Thoracic aorta (tissue), 2 donors: ENCODE results near the gene PML. TPM values are rescaled to one million over a fixed set of nuclear protein-coding genes. Genes with fewer than 3 reads are reported as not detected.

ENCODE experiments used
- ATAC-seq: fragments of 150-250 bp; one replicate; pipeline ENCODE4 v1.8.0; 2017; ENCODE audit warnings: low read depth; ENCODE audit not compliant: insufficient number of reproducible peaks, low FRiP score
- DNase-seq: peaks from one replicate; pipeline ENCODE4 v3.0.0-alpha.2; 2020; ENCODE audit warnings: low spot score
- H3K27ac ChIP-seq, 2 donors: fragments of 200-600 bp; sonication (generic); 1 replicate in 1 of 2; 2 replicates in 1 of 2; pipeline ENCODE4 v1.5.1; 2016; ENCODE audit warnings: mild to moderate bottlenecking in 2 of 2, moderate library complexity in 2 of 2
- H3K27me3 ChIP-seq: fragments of 200-600 bp; sonication (generic); replicated peaks from 2 replicates; pipeline ENCODE4 v1.6.0; 2016; ENCODE audit warnings: mild to moderate bottlenecking; ENCODE audit not compliant: insufficient read depth
- H3K36me3 ChIP-seq: fragments of 200-600 bp; sonication (generic); one replicate; pipeline ENCODE4 v1.5.1; 2016
- H3K4me1 ChIP-seq, 2 donors: fragments of 200-600 bp; sonication (generic); 1 replicate in 1 of 2; 2 replicates in 1 of 2; pipeline versions ENCODE4 v1.5.1 to v1.6.0; 2016; ENCODE audit warnings: low read depth in 2 of 2, mild to moderate bottlenecking in 1 of 2; ENCODE audit not compliant: control insufficient read depth in 1 of 2
- H3K4me3 ChIP-seq: fragments of 200-600 bp; sonication (generic); 2 replicates; pipeline ENCODE4 v1.5.1; 2016; ENCODE audit warnings: mild to moderate bottlenecking
- H3K9me3 ChIP-seq: fragments of 200-600 bp; sonication (generic); 2 replicates; pipeline ENCODE4 v1.5.1; 2016
- CTCF ChIP-seq: fragments of 200-600 bp; sonication (generic); IDR thresholded peaks from one replicate; pipeline ENCODE4 v1.5.1; 2019; ENCODE audit warnings: antibody characterized with exemption
- total RNA-seq, 2 donors: library from RNA; depleted of rRNA; stranded (reverse); fragments of >200 nt; gene quantifications; one replicate each; pipeline versions ENCODE4 v1.1.0 to v1.2.3, GENCODE V29; 2016

Gene PML
- total RNA-seq, 2 donors from 2014 or later, result 77.2 to 138 TPM

DNA sequence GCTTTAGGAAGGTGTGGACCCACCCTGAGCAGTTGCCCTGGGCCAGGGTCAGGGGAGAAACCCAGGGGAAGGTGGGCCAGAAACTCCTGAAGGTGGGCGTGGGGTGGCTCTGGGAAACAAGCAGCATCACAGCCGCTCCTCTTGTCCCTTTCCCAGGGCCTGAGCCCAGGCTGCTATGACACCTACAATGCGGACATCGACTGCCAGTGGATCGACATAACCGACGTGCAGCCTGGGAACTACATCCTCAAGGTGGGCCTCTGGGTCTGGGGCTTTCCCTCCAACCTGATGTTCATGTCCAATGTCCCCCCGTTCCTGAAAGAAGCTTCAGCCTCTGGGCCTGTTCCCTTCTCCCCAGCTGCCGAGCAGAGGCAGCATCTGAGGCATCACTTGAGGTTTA lies 46.9 kb upstream of the PML start:
- Histone ChIP-seq H3K9me3 (no peaks in the 10 kb centered on the region), H3K4me1 (peaks cover 34 to 56% of the 10 kb centered on the region in 2 donors), H3K4me3 (no peak overlapping the region), H3K27ac (peak overlapping the region; percentile 50 to 93), H3K36me3 (peaks cover 46% of the 10 kb centered on the region), H3K27me3 (no peaks in the 10 kb centered on the region)
- TF ChIP-seq CTCF, result no peak
- no peak for DNase-seq
- ATAC-seq, result no peak

DNA sequence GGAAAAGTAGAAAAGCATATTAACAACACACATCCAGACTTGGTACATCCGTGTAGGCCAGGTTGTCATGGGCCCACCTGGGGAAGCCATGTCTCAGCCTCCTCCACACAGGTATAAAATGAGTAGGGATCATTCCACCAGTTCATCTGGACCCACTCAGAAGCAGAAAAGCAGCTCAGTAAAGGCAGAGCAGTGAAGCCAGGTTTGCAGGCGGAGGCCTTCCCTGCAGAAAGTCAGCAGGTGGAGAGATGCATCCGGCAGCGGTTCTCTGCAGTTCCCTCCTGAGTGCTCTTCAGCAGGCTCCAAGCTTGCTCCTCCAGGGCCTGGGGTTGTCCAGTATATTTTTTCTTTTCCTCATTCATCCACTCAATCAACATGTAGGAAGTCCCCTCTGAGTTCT lies 46.1 kb upstream of the PML start:
- H3K4me1 ChIP-seq, result peaks cover 36 to 56% of the 10 kb centered on the region in 2 donors
- peak overlapping the region in 1 of 2 donors; percentile 93 for H3K27ac ChIP-seq
- H3K9me3 ChIP-seq, result no peaks in the 10 kb centered on the region
- H3K27me3 ChIP-seq, result no peaks in the 10 kb centered on the region
- no peak for DNase-seq
- H3K36me3 ChIP-seq, result peaks cover 46% of the 10 kb centered on the region
- ATAC-seq, result no peak
- TF ChIP-seq CTCF, result no peak
- H3K4me3 ChIP-seq, result no peak overlapping the region

DNA sequence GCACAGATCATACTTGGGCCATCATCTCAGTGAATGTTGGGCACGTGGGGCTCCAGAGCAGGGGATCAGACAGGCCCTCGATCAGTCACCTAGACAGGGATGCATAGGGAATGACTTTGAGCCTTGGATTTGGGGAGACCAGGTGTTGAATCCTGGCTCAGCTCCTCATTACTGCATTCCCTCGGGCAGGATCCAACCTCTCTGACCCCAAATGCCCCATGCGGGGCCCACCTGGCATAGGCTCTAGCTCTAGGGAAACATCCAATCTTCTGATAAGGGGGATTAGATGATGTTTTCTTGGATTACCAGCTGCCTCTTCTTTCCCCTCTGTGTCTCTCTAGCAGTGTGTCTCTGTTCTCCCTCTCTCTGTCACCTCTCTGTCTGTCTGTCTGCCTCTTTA lies 45.5 kb upstream of the PML start:
- H3K4me3 ChIP-seq, result no peak overlapping the region
- no peaks in the 10 kb centered on the region for H3K27me3 ChIP-seq
- peak overlapping the region; percentile 32 to 33 for H3K27ac ChIP-seq
- H3K4me1 ChIP-seq, result peaks cover 34 to 55% of the 10 kb centered on the region in 2 donors
- no peaks in the 10 kb centered on the region for H3K9me3 ChIP-seq
- TF ChIP-seq CTCF, result no peak
- DNase-seq, result no peak
- no peak for ATAC-seq
- peaks cover 46% of the 10 kb centered on the region for H3K36me3 ChIP-seq

DNA sequence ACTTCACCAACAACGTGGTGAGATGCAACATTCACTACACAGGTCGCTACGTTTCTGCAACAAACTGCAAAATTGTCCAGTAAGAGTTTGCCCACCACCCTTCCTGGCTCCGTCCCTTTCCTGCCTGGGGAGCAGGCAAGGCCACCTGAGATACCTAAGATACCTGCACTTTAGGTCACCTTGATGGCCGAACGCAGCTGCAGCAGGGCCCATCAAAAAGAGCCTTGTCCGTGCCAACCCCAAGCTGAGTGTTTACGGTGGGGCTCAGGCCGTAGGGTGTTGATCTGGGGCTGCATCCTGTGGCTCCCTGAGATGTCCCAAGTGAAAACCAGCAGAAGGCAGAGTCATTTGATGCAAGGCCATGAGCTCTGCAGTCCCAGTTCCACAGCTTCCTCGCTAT lies 45.0 kb upstream of the PML start:
- H3K9me3 ChIP-seq, result no peaks in the 10 kb centered on the region
- peaks cover 46% of the 10 kb centered on the region for H3K36me3 ChIP-seq
- H3K27me3 ChIP-seq, result no peaks in the 10 kb centered on the region
- no peak for ATAC-seq
- peaks cover 29 to 50% of the 10 kb centered on the region in 2 donors for H3K4me1 ChIP-seq
- DNase-seq, result no peak
- H3K27ac ChIP-seq, result peak overlapping the region; percentile 98 to 99
- TF ChIP-seq CTCF, result no peak
- no peak overlapping the region for H3K4me3 ChIP-seq

- Histone ChIP-seq H3K27ac (peak overlapping the region; percentile 98 to 99), H3K36me3 (peaks cover 46% of the 10 kb centered on the region), H3K27me3 (no peaks in the 10 kb centered on the region), H3K4me1 (peaks cover 26 to 41% of the 10 kb centered on the region in 2 donors), H3K4me3 (no peak overlapping the region), H3K9me3 (no peaks in the 10 kb centered on the region)
- TF ChIP-seq CTCF, result no peak
- ATAC-seq (no peak), DNase-seq (no peak)
These were observed 44.1 kb upstream of the PML start for GRCh38 chr15:73950479-73950830.
